ENCODE measurements around the gene AGBL4.
"Not testable (repeated sequence)": the region's sequence is repeated elsewhere in the genome, so short reads cannot be mapped to it uniquely, and the experiment has no call there.

The AGBL4 gene

GRCh38 chr1:50023292-50024159 lies at the start of gene AGBL4:
TSS of gene AGBL4 (minus strand) at chr1:50023954.
- no peak for DNase-seq (ENCODE audit: low read depth in 2 of 2)

GRCh38 chr1:50066806-50067205 lies 43.1 kb upstream of the AGBL4 start:
- DNase-seq (ENCODE audit: low read depth in 2 of 2): no peak

- no peak for DNase-seq (ENCODE audit: low read depth in 2 of 2)
Measured at GRCh38 chr1:50060279-50060678, 36.5 kb upstream of the AGBL4 start.

GRCh38 chr1:50048791-50049190 lies 25.0 kb upstream of the AGBL4 start:
- DNase-seq (ENCODE audit: low read depth in 2 of 2): no peak

GRCh38 chr1:50047916-50048694 lies 24.4 kb upstream of the AGBL4 start:
- DNase-seq (ENCODE audit: low read depth in 2 of 2): no peak

- no peak for DNase-seq (ENCODE audit: low read depth in 2 of 2)
Measured at GRCh38 chr1:50038237-50038809, 14.6 kb upstream of the AGBL4 start.

- no peak for DNase-seq (ENCODE audit: low read depth in 2 of 2)
Measured at GRCh38 chr1:50027794-50028193, 4.0 kb upstream of the AGBL4 start.

- DNase-seq (ENCODE audit: low read depth in 2 of 2): no peak
Measured at GRCh38 chr1:49995734-49996133, 28.0 kb downstream of the AGBL4 start.

- no peak for DNase-seq (ENCODE audit: low read depth in 2 of 2)
Measured at GRCh38 chr1:49971088-49971487, 52.7 kb downstream of the AGBL4 start.

GRCh38 chr1:49951385-49951784 lies 72.4 kb downstream of the AGBL4 start:
- no peak for DNase-seq (ENCODE audit: low read depth in 2 of 2)

GRCh38 chr1:49915301-49915700 lies 108.5 kb downstream of the AGBL4 start:
- not testable (repeated sequence) for DNase-seq (ENCODE audit: low read depth in 2 of 2)

- DNase-seq (ENCODE audit: low read depth in 2 of 2): no peak
Measured at GRCh38 chr1:49906365-49906764, 117.4 kb downstream of the AGBL4 start.

GRCh38 chr1:49864581-49864980 lies 159.2 kb downstream of the AGBL4 start:
- no peak for DNase-seq (ENCODE audit: low read depth in 2 of 2)

- DNase-seq (ENCODE audit: low read depth in 2 of 2): no peak
Measured at GRCh38 chr1:49854741-49855140, 169.0 kb downstream of the AGBL4 start.

- no peak for DNase-seq (ENCODE audit: low read depth in 2 of 2)
Measured at GRCh38 chr1:49842596-49842995, 181.2 kb downstream of the AGBL4 start.

GRCh38 chr1:49841767-49842166 lies 182.0 kb downstream of the AGBL4 start:
- no peak for DNase-seq (ENCODE audit: low read depth in 2 of 2)

- no peak for DNase-seq (ENCODE audit: low read depth in 2 of 2)
Measured at GRCh38 chr1:49824261-49824660, 199.5 kb downstream of the AGBL4 start.

GRCh38 chr1:49817681-49818080 lies 206.1 kb downstream of the AGBL4 start:
- DNase-seq (ENCODE audit: low read depth in 2 of 2): no peak

- DNase-seq (ENCODE audit: low read depth in 2 of 2): not testable (repeated sequence)
Measured at GRCh38 chr1:49787013-49787412, 236.7 kb downstream of the AGBL4 start.

- DNase-seq (ENCODE audit: low read depth in 2 of 2): no peak
Measured at GRCh38 chr1:49765034-49765433, 258.7 kb downstream of the AGBL4 start.

- not testable (repeated sequence) for DNase-seq (ENCODE audit: low read depth in 2 of 2)
Measured at GRCh38 chr1:49738118-49738517, 285.6 kb downstream of the AGBL4 start.

GRCh38 chr1:49728377-49728776 lies 295.4 kb downstream of the AGBL4 start:
- DNase-seq (ENCODE audit: low read depth in 2 of 2): no peak

GRCh38 chr1:49723662-49724061 lies 300.1 kb downstream of the AGBL4 start:
- no peak for DNase-seq (ENCODE audit: low read depth in 2 of 2)
